GM21360 (cell line): ENCODE measurements around the gene CEBPB.

Source experiments
- ATAC-seq: cut with Tn5 transposase; IDR thresholded peaks from one replicate; pipeline ENCODE4 v1.9.1; 2021; ENCODE audit warnings: mild to moderate bottlenecking, moderate library complexity; ENCODE audit not compliant: unreplicated experiment

CEBPB gene

GRCh38 chr20:50224531-50225255 lies 34.1 kb downstream of the CEBPB start:
- ATAC-seq = no peak

- ATAC-seq = no peak
Observed at GRCh38 chr20:50226093-50226974, 35.7 kb downstream of the CEBPB start.

GRCh38 chr20:50227506-50227905 lies 36.9 kb downstream of the CEBPB start:
- ATAC-seq = no peak

GRCh38 chr20:50229156-50229607 lies 38.6 kb downstream of the CEBPB start:
- ATAC-seq = no peak

- no peak for ATAC-seq
Observed at GRCh38 chr20:50230184-50230583, 39.6 kb downstream of the CEBPB start.

GRCh38 chr20:50230871-50231560 lies 40.4 kb downstream of the CEBPB start:
- no peak for ATAC-seq

- no peak for ATAC-seq
Observed at GRCh38 chr20:50231854-50232253, 41.2 kb downstream of the CEBPB start.

- ATAC-seq = no peak
Observed at GRCh38 chr20:50232651-50233324, 42.2 kb downstream of the CEBPB start.

- no peak for ATAC-seq
Observed at GRCh38 chr20:50233325-50234212, 42.9 kb downstream of the CEBPB start.

- no peak for ATAC-seq
Observed at GRCh38 chr20:50234288-50234687, 43.7 kb downstream of the CEBPB start.

- no peak for ATAC-seq
Observed at GRCh38 chr20:50237349-50237748, 46.7 kb downstream of the CEBPB start.

- ATAC-seq = no peak
Observed at GRCh38 chr20:50238081-50238800, 47.6 kb downstream of the CEBPB start.

- ATAC-seq = no peak
Observed at GRCh38 chr20:50240092-50240491, 49.5 kb downstream of the CEBPB start.

GRCh38 chr20:50242178-50242514 lies 51.5 kb downstream of the CEBPB start:
- no peak for ATAC-seq
